GM18499 (cell line): ENCODE results near the gene ECE2.

Experiments used
- ATAC-seq: cut with Tn5 transposase; IDR thresholded peaks from one replicate; pipeline ENCODE4 v1.9.1; 2021; ENCODE audit warnings: moderate number of reproducible peaks; ENCODE audit not compliant: insufficient read depth, unreplicated experiment

ECE2 gene

GRCh38 chr3:184275961-184276910 is at the start of gene ECE2:
ECE2 (plus strand) TSS chr3:184276022; CDS start chr3:184276154, 132 bp downstream.
- ATAC-seq = no peak

- ATAC-seq = no peak
These were observed 48.3 kb upstream of the ECE2 start for GRCh38 chr3:184227481-184227935.

GRCh38 chr3:184228376-184229137 is 47.3 kb upstream of the ECE2 start:
- ATAC-seq = no peak

- ATAC-seq = no peak
These were observed 46.3 kb upstream of the ECE2 start, which contains the start of gene VWA5B2 for GRCh38 chr3:184229394-184230080. VWA5B2 (plus strand) TSS chr3:184229585; CDS start chr3:184230529, 944 bp downstream.

GRCh38 chr3:184230081-184230602 is 45.7 kb upstream of the ECE2 start:
- no peak for ATAC-seq

GRCh38 chr3:184230603-184231528 is 45.0 kb upstream of the ECE2 start:
- no peak for ATAC-seq

GRCh38 chr3:184231671-184232070 is 44.2 kb upstream of the ECE2 start:
- no peak for ATAC-seq

GRCh38 chr3:184233127-184233843 is 42.5 kb upstream of the ECE2 start:
- ATAC-seq = no peak

DNA sequence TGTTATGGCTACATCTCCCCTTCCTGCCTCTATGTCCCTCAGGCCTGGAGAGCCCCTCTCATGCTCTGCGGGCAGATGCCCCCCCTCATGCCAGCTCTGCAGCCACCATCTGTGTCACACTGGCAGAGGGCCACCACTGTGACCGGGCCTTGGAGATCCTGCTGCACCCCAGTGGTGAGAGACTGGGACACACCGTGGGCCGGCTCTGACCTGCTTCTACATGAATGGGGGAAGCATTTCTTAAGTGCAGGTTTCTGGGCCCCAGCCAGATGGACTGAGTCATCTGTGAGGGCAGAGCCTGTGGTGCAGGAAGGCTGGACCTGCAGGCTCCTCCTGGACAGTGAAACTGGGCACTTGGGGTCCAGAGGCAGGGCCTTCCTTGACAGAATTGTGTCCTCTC is 41.6 kb upstream of the ECE2 start:
- ATAC-seq = no peak

DNA sequence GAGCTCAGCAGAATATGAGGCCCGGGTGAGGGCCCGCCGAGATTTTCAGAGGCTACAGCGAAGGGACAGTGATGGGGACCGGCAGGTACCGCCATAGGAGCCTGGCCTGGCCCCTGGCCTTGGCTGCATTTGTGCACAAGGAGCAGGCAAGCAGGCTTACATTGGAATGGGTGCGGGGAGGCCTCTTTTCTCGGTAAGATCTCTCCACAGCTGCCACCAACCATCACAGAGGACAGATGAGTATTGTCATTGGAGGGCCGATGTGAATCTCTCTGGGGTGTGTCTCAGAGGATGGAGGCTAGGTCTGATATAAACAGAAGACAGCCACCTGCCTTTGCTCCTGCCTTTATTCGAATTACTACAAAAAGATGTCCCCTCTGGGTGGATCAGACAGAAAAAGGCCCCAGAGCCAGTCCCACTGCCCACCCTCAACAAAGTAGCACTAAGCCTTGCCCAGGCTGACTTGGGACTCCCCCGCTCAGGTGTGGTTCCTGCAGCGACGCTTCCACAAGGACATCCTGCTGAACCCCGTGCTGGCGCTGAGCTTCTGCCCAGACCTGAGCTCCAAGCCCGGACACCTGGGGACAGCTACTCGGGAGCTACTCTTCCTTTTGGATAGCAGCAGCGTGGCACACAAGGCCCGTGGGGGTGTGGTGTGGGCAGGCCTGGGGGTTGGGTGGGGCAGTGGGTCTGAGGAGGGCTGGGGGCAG is 41.0 kb upstream of the ECE2 start:
- no peak for ATAC-seq

DNA sequence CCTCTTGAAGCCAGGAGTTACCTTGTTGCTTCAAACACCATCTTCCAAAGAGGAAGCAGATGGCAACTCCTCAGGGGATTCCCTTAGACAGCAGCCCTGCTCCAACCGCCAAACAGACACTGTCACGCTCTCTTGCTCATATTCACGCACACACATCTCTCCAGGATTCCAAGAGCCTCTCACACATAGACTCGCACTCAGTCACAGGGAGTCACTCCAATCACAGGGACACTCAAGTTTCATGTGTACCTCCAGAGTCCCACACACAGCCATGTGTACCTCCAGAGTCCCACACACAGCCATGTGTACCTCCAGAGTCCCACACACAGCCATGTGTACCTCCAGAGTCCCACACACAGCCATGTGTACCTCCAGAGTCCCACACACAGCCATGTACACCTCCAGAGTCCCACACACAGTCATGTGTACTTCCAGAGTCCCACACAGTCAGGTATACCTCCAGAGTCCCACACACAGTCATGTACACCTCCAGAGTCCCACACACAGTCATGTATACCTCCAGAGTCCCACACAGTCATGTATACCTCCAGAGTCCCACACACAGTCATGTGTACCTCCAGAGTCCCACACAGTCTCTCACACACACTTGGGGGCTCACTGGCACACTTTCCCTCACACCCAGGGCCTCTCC is 40.3 kb upstream of the ECE2 start:
- no peak for ATAC-seq

DNA sequence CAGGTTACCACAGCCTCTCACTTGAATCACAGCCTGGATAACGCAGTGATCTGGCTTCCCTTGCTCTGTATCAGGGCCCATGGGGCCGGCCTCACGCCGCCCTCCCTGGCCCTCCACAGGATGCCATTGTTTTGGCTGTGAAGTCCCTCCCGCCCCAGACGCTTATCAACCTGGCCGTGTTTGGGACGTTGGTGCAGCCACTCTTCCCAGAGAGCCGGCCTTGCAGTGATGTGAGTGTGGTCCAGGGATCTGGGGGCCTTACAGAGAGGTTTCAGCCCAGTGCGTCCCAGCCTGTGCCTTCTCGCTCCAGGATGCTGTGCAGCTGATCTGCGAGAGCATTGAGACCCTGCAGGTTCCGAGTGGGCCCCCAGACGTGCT is 39.8 kb upstream of the ECE2 start:
- ATAC-seq = no peak

DNA sequence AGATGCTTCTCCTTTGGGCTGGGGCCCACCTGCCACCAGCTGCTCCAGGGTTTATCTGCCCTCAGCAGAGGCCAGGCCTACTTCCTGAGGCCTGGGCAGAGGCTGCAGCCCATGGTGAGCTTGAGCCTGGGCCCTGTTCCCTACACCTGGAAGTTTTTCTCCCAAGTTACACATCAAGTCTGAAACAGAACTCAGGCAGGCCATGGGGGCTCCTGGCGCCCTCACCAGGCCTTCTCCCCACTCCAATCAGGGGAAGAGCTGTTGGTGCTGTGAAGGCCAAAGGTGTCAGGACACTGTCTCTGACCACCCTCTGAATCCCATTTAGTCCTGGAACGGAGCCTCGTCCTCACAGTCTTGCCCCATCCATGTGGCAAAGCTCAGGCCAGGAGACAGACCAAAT is 39.2 kb upstream of the ECE2 start:
- ATAC-seq = no peak

DNA sequence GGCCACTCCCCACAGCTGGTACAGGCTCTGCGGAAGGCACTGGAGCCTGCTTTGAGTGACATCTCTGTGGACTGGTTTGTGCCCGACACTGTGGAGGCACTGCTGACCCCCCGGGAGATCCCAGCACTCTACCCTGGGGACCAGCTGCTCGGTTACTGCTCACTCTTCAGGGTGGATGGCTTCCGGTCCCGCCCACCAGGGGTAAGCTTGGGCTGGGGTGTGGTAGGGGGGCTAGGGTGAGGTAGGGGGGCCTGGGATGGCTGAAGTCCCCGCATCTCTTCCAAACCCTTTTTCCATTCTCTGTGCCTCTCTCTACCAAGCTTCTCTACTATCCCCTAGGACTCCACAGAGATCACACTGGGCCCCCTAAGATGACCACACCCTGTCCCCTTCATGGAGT is 38.6 kb upstream of the ECE2 start:
- no peak for ATAC-seq

- ATAC-seq = no peak
These were observed 38.0 kb upstream of the ECE2 start for GRCh38 chr3:184237807-184238206.

DNA sequence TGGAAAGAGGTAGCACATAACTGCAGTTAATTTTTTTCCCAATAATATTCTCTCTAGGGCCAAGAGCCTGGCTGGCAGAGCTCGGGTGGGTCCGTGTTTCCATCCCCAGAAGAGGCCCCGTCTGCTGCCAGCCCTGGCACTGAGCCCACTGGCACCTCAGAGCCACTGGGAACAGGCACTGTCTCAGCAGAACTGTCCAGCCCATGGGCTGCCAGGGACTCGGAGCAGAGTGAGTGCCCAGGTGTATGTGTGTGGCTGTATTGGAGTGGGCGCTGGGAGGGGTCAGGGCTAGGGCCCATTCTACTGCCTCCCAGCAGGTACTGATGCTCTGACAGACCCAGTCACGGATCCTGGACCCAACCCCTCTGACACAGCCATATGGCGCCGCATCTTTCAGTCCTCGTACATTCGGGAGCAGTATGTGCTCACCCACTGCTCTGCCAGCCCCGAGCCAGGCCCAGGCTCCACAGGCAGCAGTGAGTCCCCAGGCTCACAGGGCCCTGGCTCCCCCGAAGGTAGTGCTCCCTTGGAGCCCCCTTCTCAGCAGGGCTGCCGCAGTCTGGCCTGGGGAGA is 37.5 kb upstream of the ECE2 start:
- ATAC-seq = no peak

DNA sequence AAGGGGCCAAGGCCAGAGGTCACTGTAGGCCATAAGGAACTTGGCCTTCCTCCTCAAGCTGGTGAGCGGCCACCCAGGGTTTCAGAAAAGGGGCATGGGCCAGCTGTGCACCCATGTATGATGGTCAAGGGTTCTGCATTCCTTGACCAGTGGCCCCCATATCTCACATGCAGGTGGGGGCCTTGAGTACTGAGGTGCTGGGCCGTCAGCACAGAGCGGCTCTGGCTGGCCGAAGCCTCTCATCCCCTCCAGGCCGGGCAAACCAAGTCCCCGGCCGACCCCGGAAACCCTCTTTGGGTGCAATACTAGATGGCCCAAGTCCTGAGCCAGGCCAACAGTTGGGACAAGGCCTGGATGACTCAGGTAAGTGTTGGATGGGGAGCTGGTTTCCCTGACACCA is 36.6 kb upstream of the ECE2 start:
- ATAC-seq = no peak
